Transverse colon (tissue), 4 donors: ENCODE measurements around the gene IQSEC2.

ENCODE experiments used
- EP300 ChIP-seq: sonication (generic); formaldehyde crosslinking; IDR thresholded peaks from one replicate; pipeline ENCODE4 v1.6.1; 2017; ENCODE audit warnings: antibody characterized with exemption, low read depth
- POLR2A ChIP-seq: fragments of 450-650 bp; IDR thresholded peaks from one replicate; pipeline ENCODE4 v1.6.1; 2016; ENCODE audit warnings: antibody characterized with exemption, mild to moderate bottlenecking, moderate library complexity
- POLR2AphosphoS5 ChIP-seq, 3 donors: sonication (generic); formaldehyde crosslinking; IDR thresholded peaks; one replicate each; pipeline ENCODE4 v1.6.1; 2016; ENCODE audit warnings: antibody characterized with exemption in 3 of 3
- TF ChIP-seq, protein P1 (sequence below), 5 experiments: fragments of 200-600 bp in 3 of 5; fragments of 450-650 bp in 2 of 5; sonication (generic) in 3 of 5; IDR thresholded peaks; 1 replicate in 2 of 5; 2 replicates in 3 of 5; pipeline ENCODE4 v1.5.1; 2016 to 2017; ENCODE audit warnings: antibody characterized with exemption in 5 of 5, inconsistent platforms in 3 of 5, mild to moderate bottlenecking in 2 of 5, moderate library complexity in 1 of 5

DNA sequence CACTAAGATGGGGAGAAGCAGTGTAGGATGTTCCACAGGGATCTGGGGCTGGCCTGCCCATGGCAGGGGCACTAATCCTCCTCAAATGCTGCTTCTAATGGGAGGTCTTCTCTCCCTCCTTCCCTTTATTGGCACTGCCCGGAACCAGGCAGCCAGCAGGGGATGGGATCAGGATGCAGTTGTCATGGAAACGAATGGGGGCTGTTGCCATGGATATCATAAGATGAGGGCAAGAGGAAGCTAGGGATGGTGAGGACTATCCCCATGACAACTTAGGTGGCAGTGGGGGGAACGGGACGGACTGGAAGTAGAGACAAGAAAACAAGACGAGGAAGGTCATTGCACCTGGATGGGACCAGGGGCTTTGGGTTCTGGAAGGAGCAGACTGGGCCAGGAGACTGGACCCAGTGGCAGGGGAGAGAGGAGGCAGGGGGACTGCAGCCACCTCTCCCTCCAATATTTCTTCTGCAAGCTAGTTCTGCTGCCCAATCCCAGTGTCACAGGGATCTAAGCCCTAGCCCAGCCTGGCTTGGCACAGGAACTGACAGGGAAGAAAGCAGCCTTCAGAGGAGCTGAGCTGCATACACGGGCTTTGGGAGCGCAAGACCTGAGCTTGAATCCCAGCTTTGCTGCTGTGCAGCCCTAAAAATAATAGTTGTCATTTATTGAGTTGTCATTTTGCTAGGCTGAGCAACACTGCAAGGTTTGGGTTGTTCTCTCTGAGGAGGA, 19.0 kb downstream of the IQSEC2 start:
- TF ChIP-seq, protein P1, sequence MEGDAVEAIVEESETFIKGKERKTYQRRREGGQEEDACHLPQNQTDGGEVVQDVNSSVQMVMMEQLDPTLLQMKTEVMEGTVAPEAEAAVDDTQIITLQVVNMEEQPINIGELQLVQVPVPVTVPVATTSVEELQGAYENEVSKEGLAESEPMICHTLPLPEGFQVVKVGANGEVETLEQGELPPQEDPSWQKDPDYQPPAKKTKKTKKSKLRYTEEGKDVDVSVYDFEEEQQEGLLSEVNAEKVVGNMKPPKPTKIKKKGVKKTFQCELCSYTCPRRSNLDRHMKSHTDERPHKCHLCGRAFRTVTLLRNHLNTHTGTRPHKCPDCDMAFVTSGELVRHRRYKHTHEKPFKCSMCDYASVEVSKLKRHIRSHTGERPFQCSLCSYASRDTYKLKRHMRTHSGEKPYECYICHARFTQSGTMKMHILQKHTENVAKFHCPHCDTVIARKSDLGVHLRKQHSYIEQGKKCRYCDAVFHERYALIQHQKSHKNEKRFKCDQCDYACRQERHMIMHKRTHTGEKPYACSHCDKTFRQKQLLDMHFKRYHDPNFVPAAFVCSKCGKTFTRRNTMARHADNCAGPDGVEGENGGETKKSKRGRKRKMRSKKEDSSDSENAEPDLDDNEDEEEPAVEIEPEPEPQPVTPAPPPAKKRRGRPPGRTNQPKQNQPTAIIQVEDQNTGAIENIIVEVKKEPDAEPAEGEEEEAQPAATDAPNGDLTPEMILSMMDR (IDR thresholded peaks at IDR 0.05) = no peak
- TF ChIP-seq EP300 (no peak), POLR2AphosphoS5 (IDR thresholded peaks at IDR 0.05) (no peak), POLR2A (no peak)
